Bone marrow (tissue), 2 donors: ENCODE measurements around the gene SLC14A1.
A peak's percentile ranks its signal among the peaks of the same experiment; 100 is the strongest.
"Not testable (repeated sequence)": the region's sequence is repeated elsewhere in the genome, so short reads cannot be mapped to it uniquely, and the experiment has no call there.

Source experiments
- DNase-seq, 2 donors: peaks; one replicate each; lab custom pipeline; 2025; lab: John Stamatoyannopoulos, UW

Gene SLC14A1

GRCh38 chr18:45757644-45758043 is 33.7 kb downstream of the SLC14A1 start:
- DNase-seq: not testable (repeated sequence)

GRCh38 chr18:45760462-45761036 is 36.6 kb downstream of the SLC14A1 start:
- DNase-seq: no peak

- peak in 1 of 2 donors; percentile 69 for DNase-seq
Measured at GRCh38 chr18:45761512-45762114, 37.6 kb downstream of the SLC14A1 start.

GRCh38 chr18:45764000-45764686 is 40.2 kb downstream of the SLC14A1 start:
- peak in 1 of 2 donors; percentile 29 for DNase-seq

GRCh38 chr18:45765796-45766195 is 41.8 kb downstream of the SLC14A1 start:
- DNase-seq: no peak

GRCh38 chr18:45771587-45772480 is 47.9 kb downstream of the SLC14A1 start:
- DNase-seq: no peak

- DNase-seq: no peak
Measured at GRCh38 chr18:45774065-45774521, 50.1 kb downstream of the SLC14A1 start.

- peak; percentile 52 to 77 for DNase-seq
Measured at GRCh38 chr18:45775241-45775676, 51.3 kb downstream of the SLC14A1 start.

GRCh38 chr18:45775743-45776142 is 51.8 kb downstream of the SLC14A1 start:
- DNase-seq: no peak

GRCh38 chr18:45777393-45777792 is 53.4 kb downstream of the SLC14A1 start:
- DNase-seq: no peak

- no peak for DNase-seq
Measured at GRCh38 chr18:45780568-45780967, 56.6 kb downstream of the SLC14A1 start.

- no peak for DNase-seq
Measured at GRCh38 chr18:45782662-45783061, 58.7 kb downstream of the SLC14A1 start.

GRCh38 chr18:45783097-45784075 is 59.4 kb downstream of the SLC14A1 start:
- DNase-seq: no peak

- peak in 1 of 2 donors; percentile 25 for DNase-seq
Measured at GRCh38 chr18:45785134-45785533, 61.2 kb downstream of the SLC14A1 start.

GRCh38 chr18:45786941-45787340 is 63.0 kb downstream of the SLC14A1 start:
- no peak for DNase-seq

- DNase-seq: no peak
Measured at GRCh38 chr18:45787346-45787745, 63.4 kb downstream of the SLC14A1 start.

GRCh38 chr18:45788861-45789260 is 64.9 kb downstream of the SLC14A1 start:
- DNase-seq: no peak

GRCh38 chr18:45792506-45793263 is 68.7 kb downstream of the SLC14A1 start:
- DNase-seq: no peak

GRCh38 chr18:45793264-45793965 is 69.4 kb downstream of the SLC14A1 start:
- DNase-seq: no peak
